ELR (cell line): ENCODE results near the gene CLMP.

ENCODE experiments used
- DNase-seq: peaks from one replicate; pipeline ENCODE4 v3.0.0-alpha.2; 2015; ENCODE audit warnings: low read depth

CLMP gene

DNA sequence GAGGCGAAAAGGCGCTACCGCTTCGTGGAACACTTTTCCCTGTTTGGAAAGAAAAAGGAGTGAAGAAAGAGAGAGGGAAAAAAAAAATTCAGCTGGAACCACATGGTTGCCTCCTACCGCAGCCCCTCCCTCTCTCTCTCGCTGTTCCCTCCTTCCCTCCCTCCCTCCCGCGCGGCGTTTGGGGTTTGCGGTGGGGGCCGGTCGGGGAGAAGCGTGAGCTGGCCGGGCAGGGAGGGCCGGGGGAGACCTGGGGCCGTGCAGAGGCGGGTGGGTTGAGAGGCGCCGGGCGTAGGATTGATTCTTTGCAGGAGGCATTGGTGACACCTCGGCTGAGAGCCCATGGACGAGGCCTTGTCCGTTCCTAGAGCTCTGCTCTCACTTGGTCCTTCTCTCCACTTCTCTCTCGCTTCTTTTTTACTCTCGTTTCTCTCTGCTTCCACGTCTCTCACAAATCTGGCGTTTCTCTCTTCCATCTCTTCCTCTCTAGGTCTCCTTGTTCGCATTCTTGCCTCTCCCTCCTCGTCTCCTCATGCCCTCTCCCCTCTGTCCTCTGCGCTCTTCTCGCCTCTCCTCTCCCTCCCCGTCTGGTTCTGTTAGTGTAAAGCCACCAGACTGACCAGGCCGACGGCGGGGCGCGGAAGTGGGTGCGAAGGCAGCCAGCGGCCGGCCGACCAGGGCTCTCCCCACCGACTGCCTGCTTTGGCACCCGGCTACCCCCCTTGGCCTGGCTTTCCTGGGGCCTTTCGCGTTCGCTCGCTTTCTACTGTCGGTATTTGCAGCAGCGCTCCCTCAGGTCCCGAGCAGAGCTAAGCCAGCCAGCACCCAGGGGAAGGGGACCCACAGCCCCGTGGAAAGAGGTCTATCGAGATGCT is at the start of gene CLMP:
CLMP (minus strand) TSS at position 61 of the 872 bp plus-strand sequence. CDS start 308 bp downstream, outside the sequence.
- peak; percentile 77 for DNase-seq

DNA sequence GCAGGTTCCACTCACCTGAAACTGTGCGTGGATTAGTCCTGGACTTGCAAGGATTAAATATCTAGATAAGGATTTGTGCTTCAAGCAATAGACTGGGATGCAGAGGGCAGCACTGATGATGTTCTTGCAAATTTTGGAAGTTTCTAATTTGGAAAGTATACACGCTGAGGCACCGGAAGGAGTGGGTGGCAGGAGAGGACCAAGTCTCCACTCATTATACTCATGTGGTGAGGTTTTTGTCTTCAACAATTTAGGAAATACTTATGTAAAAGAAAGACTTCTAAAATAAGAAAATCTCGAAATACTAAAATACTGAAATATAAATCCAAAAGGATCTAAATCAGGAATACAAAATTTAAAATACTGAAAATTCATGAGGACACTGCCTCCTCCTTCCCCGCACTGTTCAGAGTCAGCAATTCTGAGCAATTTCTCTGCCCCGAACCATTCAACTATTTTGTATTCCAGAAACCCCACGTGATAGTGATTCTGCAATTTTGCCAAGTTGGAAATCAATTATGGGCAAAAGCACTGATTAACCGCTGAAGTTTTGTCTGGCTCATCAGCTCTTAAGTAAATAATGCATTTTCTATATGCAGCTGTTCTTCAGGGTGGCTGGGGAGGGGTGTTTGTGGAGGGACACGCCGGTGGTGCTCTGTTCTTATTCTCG is 47.0 kb upstream of the CLMP start:
- no peak for DNase-seq

- DNase-seq = no peak
These were observed 46.2 kb upstream of the CLMP start for GRCh38 chr11:123241294-123241693.

GRCh38 chr11:123239191-123240150 is 44.4 kb upstream of the CLMP start:
- peak; percentile 90 for DNase-seq

GRCh38 chr11:123238297-123238696 is 43.2 kb upstream of the CLMP start:
- no peak for DNase-seq

DNA sequence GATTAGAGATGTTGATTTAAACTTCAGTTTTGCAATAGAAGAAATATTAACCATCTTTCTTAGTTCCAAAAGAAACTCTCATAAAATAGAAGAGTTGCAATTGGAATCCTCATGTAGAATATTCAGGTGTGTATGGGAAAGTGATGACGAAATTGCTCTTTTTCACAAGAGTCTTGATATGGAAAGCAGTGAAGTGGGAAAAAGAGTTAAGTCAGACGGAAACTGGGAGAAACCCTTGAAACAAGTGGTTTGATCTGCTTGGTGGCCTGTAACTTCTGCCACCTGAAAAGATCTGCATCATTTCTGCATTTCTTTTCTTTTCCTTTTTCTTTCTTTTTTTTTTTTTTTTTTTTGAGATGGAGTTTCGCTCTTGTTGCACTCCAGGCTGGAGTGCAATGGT is 41.8 kb upstream of the CLMP start:
- DNase-seq = no peak

DNA sequence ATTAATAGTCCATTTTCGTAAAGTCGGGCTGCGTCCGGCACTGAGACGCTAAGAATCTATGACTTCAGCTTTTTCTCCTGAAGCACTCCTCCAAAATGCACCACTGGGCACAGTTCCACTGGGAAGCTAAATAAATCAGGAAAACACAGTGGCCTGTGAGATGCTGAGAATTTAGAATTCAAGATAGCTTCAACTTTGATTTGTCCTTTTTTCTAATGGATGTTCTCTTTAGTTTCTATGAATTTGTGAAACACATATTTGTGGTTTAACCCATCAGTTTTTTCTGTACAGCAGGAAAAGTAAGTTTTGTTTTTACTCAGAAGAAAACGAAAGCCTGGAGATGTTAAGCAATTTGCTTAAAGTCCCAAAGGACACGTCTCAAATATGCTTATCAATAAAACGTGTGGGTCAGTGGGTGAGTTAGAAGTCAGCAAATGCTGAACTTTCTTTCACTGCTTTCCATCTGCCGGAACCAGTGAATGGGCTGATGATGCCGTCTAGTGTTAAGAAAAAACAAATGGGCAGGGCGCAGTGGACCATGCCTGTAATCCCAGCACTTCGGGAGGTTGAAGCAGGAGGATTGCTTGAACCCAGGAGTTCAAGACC is 40.7 kb upstream of the CLMP start:
- peak; percentile 32 for DNase-seq

- peak; percentile 39 for DNase-seq
These were observed 40.1 kb upstream of the CLMP start for GRCh38 chr11:123235117-123235655.

GRCh38 chr11:123233975-123234334 is 38.9 kb upstream of the CLMP start:
- no peak for DNase-seq

DNA sequence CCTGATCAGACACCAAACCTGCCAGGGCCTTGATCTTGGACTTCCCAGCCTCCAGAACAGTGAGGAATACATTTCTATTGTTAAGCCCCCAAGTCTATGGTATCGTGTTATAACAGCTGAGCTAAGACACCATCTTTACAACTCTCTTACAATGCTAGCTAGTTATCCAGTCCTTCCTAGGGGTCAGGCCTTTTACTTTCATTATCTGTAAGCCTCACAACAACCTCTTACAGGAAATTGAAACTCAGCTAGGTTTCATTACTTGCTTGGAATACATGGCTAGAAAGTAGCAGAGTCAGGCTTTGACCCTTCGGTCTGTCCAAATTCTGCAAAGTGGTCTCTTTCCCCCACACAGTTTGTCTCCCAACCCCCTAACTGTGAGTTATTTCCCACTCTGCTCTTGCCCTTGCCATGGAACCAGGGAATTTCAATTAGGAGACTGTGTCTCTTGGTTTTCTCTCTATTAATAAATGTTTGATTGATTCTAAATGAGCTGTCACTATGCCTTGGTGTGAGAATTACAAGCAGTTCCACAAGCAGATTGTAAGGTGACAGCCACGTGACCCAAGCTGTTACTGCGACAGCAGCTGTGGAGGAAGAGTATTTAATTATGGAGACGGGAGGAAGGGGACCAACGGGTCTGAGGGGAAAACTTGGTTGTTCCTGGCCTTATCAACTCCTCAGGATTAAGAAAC is 38.4 kb upstream of the CLMP start:
- no peak for DNase-seq

- no peak for DNase-seq
These were observed 36.7 kb upstream of the CLMP start for GRCh38 chr11:123231777-123232176.

DNA sequence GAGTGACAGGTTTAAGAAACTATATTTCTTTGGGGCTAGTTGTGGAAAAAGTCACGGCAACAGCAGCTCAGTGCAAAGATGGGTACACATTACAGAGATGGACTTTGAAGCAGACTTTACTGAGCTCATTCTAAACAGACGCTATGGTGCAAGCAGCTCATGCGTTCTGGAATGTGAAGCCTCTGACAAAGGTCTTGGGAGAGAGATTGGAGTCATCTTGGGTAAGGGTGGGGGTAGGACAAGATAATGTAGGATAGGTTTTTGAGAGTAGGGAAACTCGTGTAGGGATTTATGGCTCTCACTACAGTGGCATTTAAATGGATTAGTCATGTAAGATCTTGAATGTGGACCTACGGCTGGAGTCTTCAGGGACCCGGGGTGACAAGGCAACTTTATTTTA is 36.2 kb upstream of the CLMP start:
- peak; percentile 72 for DNase-seq

DNA sequence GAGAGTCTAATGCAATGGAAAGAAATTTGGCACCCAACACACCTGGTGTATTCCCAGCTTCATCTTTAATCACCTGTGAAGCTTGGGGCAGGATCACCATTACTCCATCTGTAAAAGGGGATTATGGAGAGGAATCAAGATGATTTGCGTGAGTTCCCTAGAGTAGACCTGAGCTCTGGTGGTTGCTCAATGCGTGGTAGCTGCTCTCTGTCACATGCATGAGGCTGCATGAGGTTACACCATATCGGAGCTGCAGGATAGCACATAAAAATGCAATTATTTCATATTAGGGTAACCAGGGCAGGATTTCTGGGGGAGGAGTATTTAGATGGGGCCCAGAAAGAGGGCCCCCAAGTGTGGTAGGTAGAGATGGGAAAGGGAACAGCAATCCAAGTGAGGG is 35.3 kb upstream of the CLMP start:
- DNase-seq = no peak

GRCh38 chr11:123228496-123229163 is 33.6 kb upstream of the CLMP start:
- no peak for DNase-seq

DNA sequence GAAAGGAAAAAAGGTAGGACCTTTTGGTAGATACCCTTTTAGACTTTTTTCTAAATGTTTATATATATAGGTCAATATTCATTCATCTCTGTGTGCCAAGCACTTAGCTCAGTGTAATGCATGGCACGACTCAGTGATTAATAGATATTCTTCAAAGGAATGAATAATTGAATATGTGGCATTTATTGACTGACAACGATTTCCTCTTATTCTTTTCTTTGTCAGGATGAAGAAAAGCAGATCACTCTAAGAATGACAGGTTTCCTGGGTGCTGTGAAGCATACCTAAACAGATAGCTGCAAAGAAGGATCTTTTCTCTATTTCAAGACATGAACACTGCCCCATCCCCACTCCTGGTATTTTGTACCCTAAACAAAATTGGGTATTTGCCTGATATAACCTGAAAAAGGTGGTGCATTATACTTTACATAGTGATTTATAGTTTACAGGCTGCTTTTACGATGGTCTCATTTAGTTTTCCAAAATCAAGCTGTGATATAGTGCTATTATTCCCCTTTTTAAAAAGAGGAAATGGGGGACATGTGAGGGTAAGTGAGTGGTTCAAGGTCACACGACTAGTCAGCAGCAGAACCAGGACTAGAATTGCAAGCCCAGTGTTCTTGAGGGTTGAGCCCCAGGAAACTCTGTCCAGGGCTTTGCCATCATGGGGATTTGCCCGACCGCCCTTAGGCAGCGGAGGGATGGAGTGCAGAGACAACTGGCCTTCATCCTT is 32.9 kb upstream of the CLMP start:
- no peak for DNase-seq

DNA sequence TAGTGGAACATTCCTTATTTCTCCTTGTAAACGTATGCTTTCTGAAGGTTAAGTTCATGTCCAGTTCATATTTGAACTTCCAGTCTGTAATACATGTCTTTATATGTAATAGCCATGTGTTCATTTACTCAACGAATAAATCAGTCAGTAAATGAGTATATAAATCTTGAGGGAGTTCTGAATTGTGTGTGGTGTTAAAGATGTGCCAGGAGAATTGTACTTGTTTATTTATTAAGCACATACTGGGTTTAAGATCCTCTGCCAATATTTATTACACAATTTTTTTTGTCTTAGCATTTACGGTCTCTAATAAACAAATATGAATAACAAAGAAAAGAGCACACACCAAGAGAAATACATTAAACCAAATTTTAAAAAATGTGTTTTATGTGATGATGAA is 26.5 kb upstream of the CLMP start:
- no peak for DNase-seq

DNA sequence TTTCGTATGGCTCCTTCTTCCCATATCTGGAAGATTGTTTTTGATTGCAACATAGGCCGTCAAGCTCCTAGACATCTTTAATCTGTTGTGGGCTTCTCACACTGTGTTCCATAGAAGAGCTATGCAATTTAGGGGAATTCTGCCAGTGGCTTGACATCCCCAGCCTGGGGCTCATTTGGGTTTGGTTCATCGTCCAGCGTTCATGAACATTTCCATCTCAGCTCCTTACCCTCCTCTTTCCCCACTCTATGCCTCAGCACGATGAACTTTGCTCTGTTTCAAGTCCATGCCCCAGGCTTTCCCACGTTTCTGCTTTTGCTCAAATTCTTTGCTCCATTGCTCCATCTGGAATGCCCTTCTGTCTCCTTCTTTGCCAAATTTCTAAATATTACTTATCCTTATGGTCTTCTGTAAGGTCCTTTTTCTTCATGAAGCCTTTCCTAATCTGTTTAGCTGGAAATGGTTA is 26.1 kb upstream of the CLMP start:
- no peak for DNase-seq

DNA sequence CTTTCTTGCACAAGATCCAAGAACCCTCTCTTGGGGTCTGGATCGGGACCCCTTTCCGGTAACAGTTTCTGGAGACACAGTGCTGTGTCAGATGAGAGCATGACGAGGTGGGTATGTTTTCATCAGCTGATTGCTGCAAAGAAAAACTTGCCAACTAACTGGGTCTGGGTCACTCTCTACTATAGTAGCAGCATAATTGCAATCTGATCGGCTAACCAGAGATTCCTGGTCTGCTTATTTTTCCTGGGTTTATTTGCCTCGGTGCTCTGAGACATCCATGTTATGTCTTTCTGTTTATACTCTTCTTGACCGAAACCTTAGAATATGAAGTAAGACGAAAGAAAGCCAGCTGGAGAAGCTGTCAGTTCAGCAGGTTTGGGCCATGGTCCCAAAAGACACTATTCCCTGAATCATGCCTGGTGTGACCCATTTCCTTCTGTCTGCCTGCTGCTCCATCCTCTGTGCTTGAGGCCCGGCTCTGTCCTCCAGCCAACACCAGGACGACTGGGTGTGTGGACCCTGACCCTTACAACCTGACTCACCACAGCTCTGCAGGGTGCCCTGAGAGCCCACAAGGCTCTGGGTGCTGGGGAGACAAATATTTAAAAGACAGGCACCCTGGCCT is 24.1 kb upstream of the CLMP start:
- peak; percentile 55 for DNase-seq

- peak; percentile 60 for DNase-seq
These were observed 23.4 kb upstream of the CLMP start for GRCh38 chr11:123218451-123218850.
